ENCODE results near the gene UBAP1L. TPM values are rescaled to one million over a fixed set of nuclear protein-coding genes. Genes with fewer than 3 reads are reported as not detected.

Gene UBAP1L
- polyA plus RNA-seq (2013), result 2.4 TPM

- no peaks in the 10 kb centered on the region for H3K4me1 ChIP-seq (ENCODE audit: control extremely low read depth in 1 of 4, control insufficient read depth in 4 of 4, insufficient read depth in 4 of 4, low read length in 3 of 4)
- no peaks in the 10 kb centered on the region for H3K27me3 ChIP-seq (replicated peaks in 2 of 5; ENCODE audit: control insufficient read depth in 4 of 5, insufficient read depth in 5 of 5, low read length in 4 of 5)
- no peaks in the 10 kb centered on the region for H3K9me3 ChIP-seq (ENCODE audit: control extremely low read depth in 1 of 5, control insufficient read depth in 4 of 5, insufficient read depth in 2 of 5, low read depth in 1 of 5, low read length in 4 of 5)
- no peak within 1 kb of the TSS for H3K27ac ChIP-seq (ENCODE audit: insufficient read depth in 1 of 2, low read depth in 1 of 2, low read length in 2 of 2, poor library complexity in 1 of 2, severe bottlenecking in 2 of 2)
- POLR2A ChIA-PET, result interaction anchor here (0.7 kb wide), 1 partner anchor 16 kb away, joined by 4 read pairs; no protein-coding TSS in a partner anchor
- WGBS (ENCODE audit: insufficient coverage), result no CpG with 5 or more reads among the region's 2 CpGs
- no peak for DNase-seq
- CTCF ChIA-PET, result interaction anchor here (1.0 to 1.4 kb wide), 6 partner anchors 10 to 65 kb away, joined by 3 to 6 read pairs (median 3); no protein-coding TSS in a partner anchor
- peaks cover 33 to 69% (median 47%) of the 10 kb centered on the region in 4 experiments for H3K36me3 ChIP-seq (ENCODE audit: control insufficient read depth in 4 of 4, insufficient read depth in 4 of 4, low read length in 3 of 4)
- H3K4me3 ChIP-seq (ENCODE audit: control insufficient read depth in 1 of 7, extremely low read depth in 1 of 7, insufficient read depth in 4 of 7, low read depth in 2 of 7, low read length in 6 of 7), result no peak within 1 kb of the TSS
Observed at GRCh38 chr15:65115086-65115485, at the start of gene UBAP1L. Gene UBAP1L (minus strand): TSS chr15:65115200. CDS start chr15:65106215, 8,985 bp downstream.

GRCh38 chr15:65164139-65164538 lies 49.1 kb upstream of the UBAP1L start:
- no peak for DNase-seq
- Histone ChIP-seq H3K4me3 (ENCODE audit: control insufficient read depth in 1 of 7, extremely low read depth in 1 of 7, insufficient read depth in 4 of 7, low read depth in 2 of 7, low read length in 6 of 7) (no peak overlapping the region), H3K27me3 (replicated peaks in 2 of 5; ENCODE audit: control insufficient read depth in 4 of 5, insufficient read depth in 5 of 5, low read length in 4 of 5) (no peaks in the 10 kb centered on the region), H3K27ac (ENCODE audit: insufficient read depth in 1 of 2, low read depth in 1 of 2, low read length in 2 of 2, poor library complexity in 1 of 2, severe bottlenecking in 2 of 2) (no peak overlapping the region), H3K4me1 (ENCODE audit: control extremely low read depth in 1 of 4, control insufficient read depth in 4 of 4, insufficient read depth in 4 of 4, low read length in 3 of 4) (no peaks in the 10 kb centered on the region), H3K36me3 (ENCODE audit: control insufficient read depth in 4 of 4, insufficient read depth in 4 of 4, low read length in 3 of 4) (peaks cover 0 to 49% (median 31%) of the 10 kb centered on the region in 4 experiments), H3K9me3 (ENCODE audit: control extremely low read depth in 1 of 5, control insufficient read depth in 4 of 5, insufficient read depth in 2 of 5, low read depth in 1 of 5, low read length in 4 of 5) (no peaks in the 10 kb centered on the region)
- ChIA-PET POLR2A (no interaction called here), CTCF (interaction anchor here (1.0 kb wide), 1 partner anchor 109 kb away, joined by 4 read pairs; no protein-coding TSS in a partner anchor)
- WGBS (ENCODE audit: insufficient coverage), result no CpG with 5 or more reads among the region's 1 CpG

GRCh38 chr15:65163041-65163440 lies 48.0 kb upstream of the UBAP1L start:
- DNase-seq, result no peak
- ChIA-PET POLR2A (no interaction called here), CTCF (interaction anchor here (2.3 kb wide), 1 partner anchor 11 kb away, joined by 12 read pairs; no protein-coding TSS in a partner anchor)
- H3K27ac ChIP-seq (ENCODE audit: insufficient read depth in 1 of 2, low read depth in 1 of 2, low read length in 2 of 2, poor library complexity in 1 of 2, severe bottlenecking in 2 of 2), result no peak overlapping the region
- 96% methylated on average over 2 of the region's 4 CpGs for WGBS (ENCODE audit: insufficient coverage)
- H3K27me3 ChIP-seq (replicated peaks in 2 of 5; ENCODE audit: control insufficient read depth in 4 of 5, insufficient read depth in 5 of 5, low read length in 4 of 5), result no peaks in the 10 kb centered on the region
- H3K36me3 ChIP-seq (ENCODE audit: control insufficient read depth in 4 of 4, insufficient read depth in 4 of 4, low read length in 3 of 4), result peaks cover 0 to 60% (median 33%) of the 10 kb centered on the region in 4 experiments
- H3K4me1 ChIP-seq (ENCODE audit: control extremely low read depth in 1 of 4, control insufficient read depth in 4 of 4, insufficient read depth in 4 of 4, low read length in 3 of 4), result no peaks in the 10 kb centered on the region
- no peak overlapping the region for H3K4me3 ChIP-seq (ENCODE audit: control insufficient read depth in 1 of 7, extremely low read depth in 1 of 7, insufficient read depth in 4 of 7, low read depth in 2 of 7, low read length in 6 of 7)
- H3K9me3 ChIP-seq (ENCODE audit: control extremely low read depth in 1 of 5, control insufficient read depth in 4 of 5, insufficient read depth in 2 of 5, low read depth in 1 of 5, low read length in 4 of 5), result no peaks in the 10 kb centered on the region

- CTCF ChIA-PET, result interaction anchor here (0.8 kb wide), 1 partner anchor 103 kb away, joined by 3 read pairs; no protein-coding TSS in a partner anchor
- Histone ChIP-seq H3K9me3 (ENCODE audit: control extremely low read depth in 1 of 5, control insufficient read depth in 4 of 5, insufficient read depth in 2 of 5, low read depth in 1 of 5, low read length in 4 of 5) (no peaks in the 10 kb centered on the region), H3K27ac (ENCODE audit: insufficient read depth in 1 of 2, low read depth in 1 of 2, low read length in 2 of 2, poor library complexity in 1 of 2, severe bottlenecking in 2 of 2) (no peak overlapping the region), H3K36me3 (ENCODE audit: control insufficient read depth in 4 of 4, insufficient read depth in 4 of 4, low read length in 3 of 4) (peaks cover 11 to 76% (median 40%) of the 10 kb centered on the region in 4 experiments), H3K4me1 (ENCODE audit: control extremely low read depth in 1 of 4, control insufficient read depth in 4 of 4, insufficient read depth in 4 of 4, low read length in 3 of 4) (no peaks in the 10 kb centered on the region), H3K4me3 (ENCODE audit: control insufficient read depth in 1 of 7, extremely low read depth in 1 of 7, insufficient read depth in 4 of 7, low read depth in 2 of 7, low read length in 6 of 7) (no peak overlapping the region), H3K27me3 (replicated peaks in 2 of 5; ENCODE audit: control insufficient read depth in 4 of 5, insufficient read depth in 5 of 5, low read length in 4 of 5) (no peaks in the 10 kb centered on the region)
- 100% methylated on average over 1 of the region's 5 CpGs for WGBS (ENCODE audit: insufficient coverage)
- POLR2A ChIA-PET, result interaction anchor here (1.3 kb wide), 1 partner anchor 9 kb away, joined by 3 read pairs; no protein-coding TSS in a partner anchor
- DNase-seq, result no peak
Observed at GRCh38 chr15:65156692-65157091, 41.7 kb upstream of the UBAP1L start.

GRCh38 chr15:65154720-65155119 lies 39.7 kb upstream of the UBAP1L start:
- Histone ChIP-seq H3K4me3 (ENCODE audit: control insufficient read depth in 1 of 7, extremely low read depth in 1 of 7, insufficient read depth in 4 of 7, low read depth in 2 of 7, low read length in 6 of 7) (no peak overlapping the region), H3K9me3 (ENCODE audit: control extremely low read depth in 1 of 5, control insufficient read depth in 4 of 5, insufficient read depth in 2 of 5, low read depth in 1 of 5, low read length in 4 of 5) (no peaks in the 10 kb centered on the region), H3K27me3 (replicated peaks in 2 of 5; ENCODE audit: control insufficient read depth in 4 of 5, insufficient read depth in 5 of 5, low read length in 4 of 5) (no peaks in the 10 kb centered on the region), H3K36me3 (ENCODE audit: control insufficient read depth in 4 of 4, insufficient read depth in 4 of 4, low read length in 3 of 4) (peaks cover 16 to 77% (median 41%) of the 10 kb centered on the region in 4 experiments), H3K4me1 (ENCODE audit: control extremely low read depth in 1 of 4, control insufficient read depth in 4 of 4, insufficient read depth in 4 of 4, low read length in 3 of 4) (no peaks in the 10 kb centered on the region), H3K27ac (ENCODE audit: insufficient read depth in 1 of 2, low read depth in 1 of 2, low read length in 2 of 2, poor library complexity in 1 of 2, severe bottlenecking in 2 of 2) (no peak overlapping the region)
- 96% methylated on average over 4 of the region's 6 CpGs for WGBS (ENCODE audit: insufficient coverage)
- ChIA-PET CTCF (no interaction called here), POLR2A (no interaction called here)
- DNase-seq, result no peak

- Histone ChIP-seq H3K27me3 (replicated peaks in 2 of 5; ENCODE audit: control insufficient read depth in 4 of 5, insufficient read depth in 5 of 5, low read length in 4 of 5) (no peaks in the 10 kb centered on the region), H3K9me3 (ENCODE audit: control extremely low read depth in 1 of 5, control insufficient read depth in 4 of 5, insufficient read depth in 2 of 5, low read depth in 1 of 5, low read length in 4 of 5) (no peaks in the 10 kb centered on the region), H3K4me3 (ENCODE audit: control insufficient read depth in 1 of 7, extremely low read depth in 1 of 7, insufficient read depth in 4 of 7, low read depth in 2 of 7, low read length in 6 of 7) (no peak overlapping the region), H3K4me1 (ENCODE audit: control extremely low read depth in 1 of 4, control insufficient read depth in 4 of 4, insufficient read depth in 4 of 4, low read length in 3 of 4) (no peaks in the 10 kb centered on the region), H3K36me3 (ENCODE audit: control insufficient read depth in 4 of 4, insufficient read depth in 4 of 4, low read length in 3 of 4) (peaks cover 10 to 32% (median 18%) of the 10 kb centered on the region in 4 experiments), H3K27ac (ENCODE audit: insufficient read depth in 1 of 2, low read depth in 1 of 2, low read length in 2 of 2, poor library complexity in 1 of 2, severe bottlenecking in 2 of 2) (no peak overlapping the region)
- CTCF ChIA-PET, result interaction anchor here (0.9 kb wide), 1 partner anchor 9 kb away, joined by 3 read pairs; no protein-coding TSS in a partner anchor
- DNase-seq, result no peak
- WGBS (ENCODE audit: insufficient coverage), result no CpG with 5 or more reads among the region's 3 CpGs
- POLR2A ChIA-PET, result no interaction called here
Observed at GRCh38 chr15:65147902-65148301, 32.9 kb upstream of the UBAP1L start.

- Histone ChIP-seq H3K27me3 (replicated peaks in 2 of 5; ENCODE audit: control insufficient read depth in 4 of 5, insufficient read depth in 5 of 5, low read length in 4 of 5) (no peaks in the 10 kb centered on the region), H3K4me1 (ENCODE audit: control extremely low read depth in 1 of 4, control insufficient read depth in 4 of 4, insufficient read depth in 4 of 4, low read length in 3 of 4) (no peaks in the 10 kb centered on the region), H3K4me3 (ENCODE audit: control insufficient read depth in 1 of 7, extremely low read depth in 1 of 7, insufficient read depth in 4 of 7, low read depth in 2 of 7, low read length in 6 of 7) (no peak overlapping the region), H3K9me3 (ENCODE audit: control extremely low read depth in 1 of 5, control insufficient read depth in 4 of 5, insufficient read depth in 2 of 5, low read depth in 1 of 5, low read length in 4 of 5) (no peaks in the 10 kb centered on the region), H3K27ac (ENCODE audit: insufficient read depth in 1 of 2, low read depth in 1 of 2, low read length in 2 of 2, poor library complexity in 1 of 2, severe bottlenecking in 2 of 2) (no peak overlapping the region), H3K36me3 (ENCODE audit: control insufficient read depth in 4 of 4, insufficient read depth in 4 of 4, low read length in 3 of 4) (peaks cover 7 to 24% (median 13%) of the 10 kb centered on the region in 4 experiments)
- POLR2A ChIA-PET, result interaction anchor here (1.8 kb wide), 1 partner anchor 35 kb away, joined by 3 read pairs; no protein-coding TSS in a partner anchor
- WGBS (ENCODE audit: insufficient coverage), result 84% methylated on average over 2 of the region's 4 CpGs
- DNase-seq, result no peak
- CTCF ChIA-PET, result no interaction called here
Observed at GRCh38 chr15:65146438-65146837, 31.4 kb upstream of the UBAP1L start.

Measured in common myeloid progenitor, CD34-positive (primary cell).